Adipose tissue (tissue), 3 donors: ENCODE measurements around the gene CILP2. TPM values are rescaled to one million over a fixed set of nuclear protein-coding genes. Genes with fewer than 3 reads are reported as not detected.

Experiments
- H3K27ac ChIP-seq: one replicate; pipeline ENCODE4 v1.5.1; 2013; ENCODE audit warnings: low read depth, low read length
- WGBS, 3 donors: extraction: QIAGEN DNeasy Blood & Tissue Kit; methylation state at CpG; one replicate each; pipeline ENCODE4 v1.1.7; 2013; 5-methylcytosine and 5-hydroxymethylcytosine counted together
- polyA plus RNA-seq, 3 donors: library from polyadenylated mRNA; stranded (reverse); fragments of 200-250 nt; gene quantifications; one replicate each; pipeline ENCODE4 v1.2.3, GENCODE V29; 2013
- donor health status: healthy with polysubstance abuse.
- donor health status: Bipolar disorder and iron deficiency.
- donor health status: healthy.

CILP2 gene
- polyA plus RNA-seq, 3 donors, result 0.03 to 0.49 TPM; not detected in 1

DNA sequence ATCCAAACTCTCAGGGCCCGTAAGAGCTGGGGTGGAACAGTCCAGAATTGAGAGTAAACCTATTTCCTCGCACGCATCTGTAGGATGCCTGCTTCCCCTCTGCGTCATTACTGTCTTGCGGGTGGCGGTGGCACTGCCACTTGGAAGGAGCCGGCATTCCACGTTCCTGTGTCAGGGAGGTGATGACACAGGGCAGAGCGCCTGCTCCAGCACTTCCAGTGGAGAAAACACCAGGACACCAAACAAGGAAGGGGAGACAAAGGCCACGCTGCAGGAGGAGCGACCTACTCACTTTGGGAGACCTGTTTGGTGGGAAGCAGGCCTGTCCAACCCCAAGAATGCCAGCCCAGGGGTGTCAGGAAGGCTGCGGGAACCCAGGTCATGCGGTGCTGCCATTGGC, 43.3 kb downstream of the CILP2 start:
- 92 to 93% (median 93%) methylated on average over 13 of the region's 13 CpGs for WGBS, 3 donors
- H3K27ac ChIP-seq, result no peak overlapping the region

DNA sequence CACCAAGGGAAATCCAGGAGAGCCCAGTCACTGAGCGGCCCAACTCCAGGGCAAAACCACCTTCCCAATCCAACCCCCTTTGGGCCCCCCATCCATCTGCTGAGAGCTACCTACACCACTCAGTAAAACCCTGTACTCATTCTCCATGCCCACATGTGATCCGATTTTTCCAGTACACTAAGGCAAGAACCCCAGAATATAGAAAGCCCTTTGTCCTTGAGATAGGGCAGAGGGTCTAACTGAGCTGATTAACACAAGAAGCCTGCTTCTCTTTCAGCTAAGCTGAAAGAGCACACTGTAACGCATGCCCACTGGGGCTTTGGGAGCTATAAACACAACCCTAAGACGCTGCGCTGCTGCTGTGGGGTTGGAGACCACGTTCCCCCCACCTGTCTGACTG, 44.4 kb downstream of the CILP2 start:
- H3K27ac ChIP-seq, result no peak overlapping the region
- WGBS, 3 donors, result 82 to 92% (median 90%) methylated on average over 6 of the region's 6 CpGs

DNA sequence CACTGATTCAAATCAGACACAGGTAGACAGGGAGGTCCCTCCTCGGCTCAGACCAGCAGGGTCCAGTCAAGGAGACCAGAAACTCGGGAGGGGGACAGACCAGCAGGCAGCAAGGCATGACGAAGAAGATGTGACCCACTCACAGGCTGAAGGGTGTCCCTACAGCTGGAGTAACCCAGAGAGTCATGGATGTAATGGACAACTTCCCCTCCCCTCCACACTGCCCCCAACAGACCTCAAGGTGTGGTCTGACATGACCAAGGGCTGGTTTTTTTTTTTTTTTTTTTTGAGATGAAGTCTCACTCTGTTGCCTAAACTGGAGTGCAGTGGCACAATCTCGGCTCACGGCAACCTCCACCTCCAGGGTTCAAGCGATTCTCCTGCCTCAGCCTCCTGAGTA, 46.3 kb downstream of the CILP2 start:
- WGBS, 3 donors, result 84 to 92% (median 91%) methylated on average over 6 of the region's 6 CpGs

DNA sequence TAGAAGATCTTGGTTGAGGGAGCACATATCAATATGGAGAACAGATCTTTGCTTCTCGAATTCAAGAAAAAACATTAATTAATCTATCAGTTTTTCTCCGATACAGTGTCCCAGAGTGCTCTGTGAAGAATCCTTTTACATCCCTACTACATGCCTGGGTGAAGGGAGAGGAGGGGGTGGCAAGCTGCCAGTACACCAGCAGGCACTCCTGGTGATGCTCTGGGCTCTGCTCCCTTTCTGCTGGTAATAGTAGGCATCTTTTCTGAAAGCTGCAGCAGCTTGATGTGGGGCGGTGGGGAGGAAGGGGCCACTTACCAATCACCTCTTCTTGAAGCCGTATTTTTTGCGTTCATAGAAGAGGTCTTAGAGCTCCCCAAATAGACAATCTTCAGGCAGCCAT, 49.7 kb downstream of the CILP2 start:
- H3K27ac ChIP-seq, result no peak overlapping the region
- WGBS, 3 donors, result 92 to 98% (median 94%) methylated on average over 5 of the region's 5 CpGs

More for the DNA sequence above, 46.3 kb downstream of the CILP2 start:
- H3K27ac ChIP-seq, result no peak overlapping the region

DNA sequence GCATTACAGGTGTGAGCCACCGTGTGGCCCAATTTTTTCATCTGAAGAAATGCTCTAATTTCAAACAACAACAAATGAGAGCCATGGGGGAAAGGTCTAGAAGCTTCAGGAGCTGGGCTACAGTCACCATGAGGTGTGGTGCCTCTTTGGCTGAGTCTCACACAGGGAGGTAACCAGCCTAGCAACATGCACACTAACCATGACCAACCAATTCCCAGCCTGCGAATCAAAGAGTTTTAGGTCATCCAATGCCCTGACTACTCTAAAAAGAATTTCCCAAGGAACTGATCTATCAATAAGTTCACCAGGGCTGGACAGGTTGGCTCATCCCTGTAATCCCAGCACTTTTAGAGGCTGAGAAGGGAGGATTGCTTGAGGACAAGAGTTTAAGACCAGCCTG, 50.5 kb downstream of the CILP2 start:
- WGBS, 3 donors, result 80 to 93% (median 89%) methylated on average over 2 of the region's 2 CpGs
- H3K27ac ChIP-seq, result no peak overlapping the region

DNA sequence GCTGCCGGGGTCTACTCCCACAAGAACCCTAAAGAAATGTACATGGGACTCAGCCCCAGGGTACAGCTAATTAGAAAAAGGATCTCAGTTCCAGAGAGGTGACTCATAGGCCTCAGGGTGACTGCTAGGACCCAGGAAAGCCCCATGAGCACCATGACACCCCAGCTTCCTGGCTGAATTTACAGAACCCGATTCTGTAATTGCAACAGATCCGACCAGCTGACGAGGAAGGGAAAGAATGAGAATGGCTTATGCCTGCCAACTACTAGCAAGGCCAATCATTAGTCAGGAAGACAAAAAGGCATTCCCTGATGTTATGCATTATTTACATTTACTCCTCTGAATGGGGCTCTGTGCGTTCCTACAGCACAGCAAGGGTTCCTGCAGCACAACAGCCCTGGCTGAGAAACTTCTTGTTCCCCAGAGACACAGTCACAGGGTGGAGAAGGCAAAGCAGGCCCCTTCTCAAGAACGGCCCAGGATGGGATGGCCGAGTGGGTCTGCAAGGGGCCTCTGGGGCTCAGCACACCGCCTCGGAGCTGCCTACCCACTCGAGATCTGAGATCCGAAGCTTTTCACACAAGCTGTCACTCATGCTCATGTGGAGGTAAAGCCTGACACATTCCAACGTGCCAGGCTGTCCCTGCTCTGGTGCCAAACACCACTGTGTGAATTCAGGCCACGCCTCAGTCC, 53.2 kb downstream of the CILP2 start:
- no peak overlapping the region for H3K27ac ChIP-seq
- 44 to 56% (median 51%) methylated on average over 13 of the region's 13 CpGs for WGBS, 3 donors

DNA sequence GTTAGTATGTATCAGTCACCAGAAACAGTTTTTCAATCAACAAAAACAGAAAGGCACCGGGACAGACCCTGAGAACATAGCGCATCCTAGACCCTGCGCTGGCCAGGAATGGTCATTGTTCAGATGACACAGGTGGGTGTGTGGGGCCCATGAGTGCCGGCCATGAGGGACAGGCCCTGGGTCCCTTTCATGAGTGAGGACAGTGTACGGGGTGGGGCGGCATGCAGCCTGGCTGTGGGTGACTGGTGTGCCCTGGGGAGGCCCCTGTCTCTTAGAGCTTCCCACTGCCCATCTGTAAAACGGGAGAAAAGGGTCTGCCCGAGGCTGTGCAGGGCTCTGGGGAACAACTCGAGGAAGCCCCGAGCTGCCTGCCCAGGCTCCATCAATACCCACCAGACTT, 54.6 kb downstream of the CILP2 start:
- H3K27ac ChIP-seq, result no peak overlapping the region
- WGBS, 3 donors, result 88 to 95% (median 93%) methylated on average over 10 of the region's 10 CpGs

DNA sequence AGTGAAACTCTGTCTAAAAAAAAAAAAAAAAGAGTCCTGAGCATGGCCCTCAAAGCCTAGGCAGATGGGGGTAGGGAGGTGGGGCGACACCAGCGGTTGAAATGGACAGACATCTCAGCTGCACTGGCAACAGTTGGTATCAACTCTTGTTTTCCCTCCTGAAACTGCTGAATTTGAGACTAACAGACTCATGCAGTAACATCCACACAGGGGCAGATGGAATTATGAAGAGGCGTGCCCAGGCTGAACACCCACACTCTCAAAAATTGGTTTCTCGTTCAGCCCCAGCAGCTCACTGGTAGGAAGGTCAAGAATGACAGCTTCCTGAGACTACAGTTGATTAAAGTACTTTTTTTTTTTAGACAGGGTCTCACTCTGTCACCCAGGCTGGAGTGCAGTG, 56.3 kb downstream of the CILP2 start:
- no peak overlapping the region for H3K27ac ChIP-seq
- 82 to 93% (median 90%) methylated on average over 4 of the region's 4 CpGs for WGBS, 3 donors

DNA sequence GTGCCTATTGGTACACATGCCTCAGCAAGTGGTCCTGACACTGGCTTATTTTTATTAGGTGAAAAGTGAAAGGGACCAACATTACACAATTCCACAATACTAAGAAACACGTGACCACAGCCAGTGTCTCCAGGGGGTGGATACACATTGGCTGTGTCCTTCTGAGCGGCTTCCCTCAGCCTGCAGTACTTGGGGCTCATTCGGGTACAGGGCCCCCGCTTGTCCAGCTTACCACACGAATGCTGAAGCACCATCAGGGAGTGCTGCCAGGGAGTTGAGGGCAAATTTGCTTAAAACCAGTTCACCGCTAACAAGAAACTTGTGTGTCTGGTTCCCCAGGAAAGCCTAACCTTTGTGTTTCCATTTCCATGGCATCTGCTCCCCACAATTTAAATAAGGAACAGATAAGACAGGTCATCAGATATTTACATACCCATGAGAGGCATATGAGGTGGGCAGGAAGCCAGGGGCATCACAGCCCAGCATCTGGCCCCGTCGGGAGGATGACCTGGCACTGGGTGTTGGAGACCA, 57.2 kb downstream of the CILP2 start:
- H3K27ac ChIP-seq, result no peak overlapping the region
- 33 to 59% (median 54%) methylated on average over 8 of the region's 8 CpGs for WGBS, 3 donors

Other genes starting within 250 kb of the CILP2 start
- gene SUGP1, start 217.8 kb upstream of the CILP2 start, polyA plus RNA-seq, result 10 to 100 TPM; 19.8 to 23.2 (median 22.2) TPM
- 10 to 100 TPM; 15.2 to 19.5 (median 16.1) TPM for gene MAU2, start 217.4 kb upstream of the CILP2 start, polyA plus RNA-seq
- gene GATAD2A, start 132.6 kb upstream of the CILP2 start, polyA plus RNA-seq, result 10 to 100 TPM; 12.6 to 33.8 (median 24.9) TPM
- 1 to 10 TPM in 2 of 3 donors, under 1 TPM in 1; 0.82 to 1.2 (median 1.1) TPM for gene TSSK6, start 22.7 kb upstream of the CILP2 start, polyA plus RNA-seq
- gene NDUFA13, start 22.0 kb upstream of the CILP2 start, polyA plus RNA-seq, result 100 to 1,000 TPM; 169 to 404 (median 248) TPM
- 1 to 10 TPM; 3.7 to 4.9 (median 4.5) TPM for gene YJEFN3, start 9.4 kb upstream of the CILP2 start, polyA plus RNA-seq
- 1 to 10 TPM in 1 of 3 donors, under 1 TPM in 2; 0.34 to 1.6 (median 0.86) TPM for gene PBX4, start 80.4 kb downstream of the CILP2 start, polyA plus RNA-seq
- 10 to 100 TPM in 2 of 3 donors, 1 to 10 TPM in 1; 3.0 to 18.4 (median 12.6) TPM for gene LPAR2, start 90.0 kb downstream of the CILP2 start, polyA plus RNA-seq
- gene GMIP, start 105.4 kb downstream of the CILP2 start, polyA plus RNA-seq, result 10 to 100 TPM in 1 of 3 donors, 1 to 10 TPM in 2; 4.9 to 10.7 (median 6.6) TPM
- gene ATP13A1, start 125.4 kb downstream of the CILP2 start, polyA plus RNA-seq, result 10 to 100 TPM; 14.5 to 30.3 (median 24.5) TPM
- 1 to 10 TPM; 2.9 to 5.1 (median 3.1) TPM for gene ZNF101, start 130.6 kb downstream of the CILP2 start, polyA plus RNA-seq
- 1 to 10 TPM; 1.3 to 2.2 (median 1.8) TPM for gene ZNF14, start 194.8 kb downstream of the CILP2 start, polyA plus RNA-seq